AG09309 (cell line): ENCODE data around the gene CCL13.

Source experiments
- DNase-seq: peaks from one replicate; pipeline ENCODE4 v3.0.0-alpha.2; 2010; ENCODE audit warnings: low read depth
- H3K4me3 ChIP-seq: 2 replicates; pipeline ENCODE4 v1.5.1; 2011; ENCODE audit warnings: mild to moderate bottlenecking, low read depth, low read length, moderate library complexity; ENCODE audit not compliant: control insufficient read depth
- TF ChIP-seq, protein P1 (sequence below): IDR thresholded peaks from 2 replicates; pipeline ENCODE4 v1.5.1; 2011; ENCODE audit warnings: mild to moderate bottlenecking, low read depth, low read length, inconsistent platforms; ENCODE audit not compliant: insufficient read depth, control insufficient read depth; ENCODE audit errors: missing control alignments

CCL13 gene

GRCh38 chr17:34379868-34380267 is 23.6 kb downstream of the CCL13 start:
- H3K4me3 ChIP-seq = no peak overlapping the region
- DNase-seq = no peak
- TF ChIP-seq, protein P1, sequence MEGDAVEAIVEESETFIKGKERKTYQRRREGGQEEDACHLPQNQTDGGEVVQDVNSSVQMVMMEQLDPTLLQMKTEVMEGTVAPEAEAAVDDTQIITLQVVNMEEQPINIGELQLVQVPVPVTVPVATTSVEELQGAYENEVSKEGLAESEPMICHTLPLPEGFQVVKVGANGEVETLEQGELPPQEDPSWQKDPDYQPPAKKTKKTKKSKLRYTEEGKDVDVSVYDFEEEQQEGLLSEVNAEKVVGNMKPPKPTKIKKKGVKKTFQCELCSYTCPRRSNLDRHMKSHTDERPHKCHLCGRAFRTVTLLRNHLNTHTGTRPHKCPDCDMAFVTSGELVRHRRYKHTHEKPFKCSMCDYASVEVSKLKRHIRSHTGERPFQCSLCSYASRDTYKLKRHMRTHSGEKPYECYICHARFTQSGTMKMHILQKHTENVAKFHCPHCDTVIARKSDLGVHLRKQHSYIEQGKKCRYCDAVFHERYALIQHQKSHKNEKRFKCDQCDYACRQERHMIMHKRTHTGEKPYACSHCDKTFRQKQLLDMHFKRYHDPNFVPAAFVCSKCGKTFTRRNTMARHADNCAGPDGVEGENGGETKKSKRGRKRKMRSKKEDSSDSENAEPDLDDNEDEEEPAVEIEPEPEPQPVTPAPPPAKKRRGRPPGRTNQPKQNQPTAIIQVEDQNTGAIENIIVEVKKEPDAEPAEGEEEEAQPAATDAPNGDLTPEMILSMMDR = no peak

DNA sequence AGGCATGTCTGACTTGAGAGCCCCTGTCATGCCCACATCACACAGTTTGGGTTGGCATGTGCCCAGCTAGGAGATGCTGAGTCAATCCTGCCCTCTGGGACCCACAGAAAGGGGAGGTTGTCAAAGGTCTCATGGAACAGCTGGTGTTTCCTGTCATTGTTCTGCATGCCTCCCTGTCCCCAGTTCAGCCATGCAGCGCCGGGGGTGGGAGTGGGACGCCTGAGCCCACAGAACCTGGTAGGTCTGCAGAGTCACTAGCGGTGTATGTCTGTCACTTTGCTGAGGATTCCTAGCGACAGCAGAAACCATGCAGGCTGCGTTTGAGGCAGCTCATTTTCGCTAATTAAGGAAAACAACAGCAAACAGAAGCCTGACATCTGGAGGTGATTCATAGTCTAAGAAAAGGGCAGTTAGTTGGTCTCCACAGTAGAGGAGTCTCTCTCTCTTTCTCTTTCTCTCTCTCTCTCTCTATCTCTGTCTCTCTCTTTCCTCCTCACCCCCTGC is 26.4 kb downstream of the CCL13 start:
- TF ChIP-seq, protein P1 = no peak
- DNase-seq = no peak

GRCh38 chr17:34383216-34383615 is 26.9 kb downstream of the CCL13 start:
- TF ChIP-seq, protein P1 = no peak
- no peak for DNase-seq

More for the DNA sequence above, 26.4 kb downstream of the CCL13 start:
- H3K4me3 ChIP-seq = no peak overlapping the region

GRCh38 chr17:34384271-34384670 is 28.0 kb downstream of the CCL13 start:
- H3K4me3 ChIP-seq = no peak overlapping the region
- TF ChIP-seq, protein P1 = no peak
- no peak for DNase-seq

More at GRCh38 chr17:34383216-34383615, 26.9 kb downstream of the CCL13 start:
- H3K4me3 ChIP-seq = no peak overlapping the region

DNA sequence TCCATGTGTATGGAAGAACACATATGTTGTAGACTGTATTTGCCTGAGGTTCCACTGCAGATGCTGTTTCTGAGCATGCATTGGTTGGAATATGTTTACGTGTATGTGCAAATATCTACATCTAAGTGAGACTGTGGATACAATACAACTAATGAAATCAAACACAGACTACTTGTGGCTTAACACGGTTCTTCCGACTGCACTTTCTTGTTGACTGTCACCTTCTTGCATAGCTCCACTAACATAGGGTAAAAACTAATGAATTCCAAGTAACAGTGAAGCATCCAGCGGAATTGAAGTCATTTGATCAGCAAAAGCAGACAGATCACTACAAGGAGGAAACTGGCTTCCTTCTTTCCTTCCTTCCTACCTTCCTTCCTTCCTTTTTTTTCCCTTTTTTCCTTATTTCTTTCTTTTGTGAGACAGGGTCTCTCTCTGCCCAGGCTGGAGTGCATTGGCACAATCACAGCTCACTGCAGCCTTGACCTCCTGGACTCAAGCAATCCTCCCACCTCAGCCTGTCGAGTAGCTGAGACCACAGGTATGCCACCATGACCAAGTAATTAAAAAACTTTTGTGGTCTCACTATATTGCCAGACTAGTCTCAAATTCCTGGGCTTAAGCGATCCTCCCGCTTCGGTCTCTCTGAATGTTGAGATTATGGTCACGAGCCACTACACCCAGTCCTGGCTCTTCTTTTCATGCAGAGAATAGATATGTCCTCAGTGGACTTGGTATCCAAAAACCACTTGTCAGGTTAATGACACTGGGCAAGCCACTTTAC is 28.7 kb downstream of the CCL13 start:
- no peak overlapping the region for H3K4me3 ChIP-seq
- DNase-seq = no peak
- TF ChIP-seq, protein P1 = no peak

GRCh38 chr17:34386343-34386696 is 30.0 kb downstream of the CCL13 start:
- TF ChIP-seq, protein P1 = no peak
- H3K4me3 ChIP-seq = no peak overlapping the region

More at GRCh38 chr17:34386343-34386696, 30.0 kb downstream of the CCL13 start:
- DNase-seq = no peak
